ENCODE measurements around the gene NOS1AP.
"Not testable (repeated sequence)": the region's sequence is repeated elsewhere in the genome, so short reads cannot be mapped to it uniquely, and the experiment has no call there.

The NOS1AP gene

GRCh38 chr1:162329826-162330225, 260.3 kb downstream of the NOS1AP start:
- DNase-seq (ENCODE audit: low read depth in 2 of 2): peak in 1 of 2 experiments; percentile 3

- DNase-seq (ENCODE audit: low read depth in 2 of 2): no peak
Measured at GRCh38 chr1:162333991-162334390, 264.5 kb downstream of the NOS1AP start.

- DNase-seq (ENCODE audit: low read depth in 2 of 2): no peak
Measured at GRCh38 chr1:162335126-162335525, 265.6 kb downstream of the NOS1AP start.

GRCh38 chr1:162336621-162337285, 267.3 kb downstream of the NOS1AP start:
- DNase-seq (ENCODE audit: low read depth in 2 of 2): no peak

DNA sequence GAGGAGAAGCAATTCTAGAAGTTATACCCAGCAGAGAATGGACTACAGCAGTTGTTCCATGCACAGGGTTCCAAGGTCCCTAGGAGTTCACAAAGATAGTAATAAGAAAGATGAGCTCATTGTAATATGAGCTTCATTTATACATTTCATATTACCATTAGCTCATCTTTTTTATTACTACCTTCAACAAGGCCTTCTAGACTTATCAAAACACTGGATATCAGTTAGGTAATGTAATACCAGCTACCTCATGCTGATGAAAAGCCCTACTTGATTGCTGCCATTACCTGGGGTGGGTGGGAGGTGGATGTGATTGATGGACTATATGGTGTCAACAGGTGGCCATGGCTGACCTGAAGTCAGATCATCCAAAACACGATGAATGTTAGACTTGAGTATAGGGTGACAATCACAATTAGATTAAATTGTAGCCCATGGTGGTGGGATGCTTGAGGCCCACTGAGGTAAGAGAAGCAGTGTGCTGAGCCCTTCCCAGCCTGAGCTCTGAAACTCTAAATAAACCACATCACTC, 273.0 kb downstream of the NOS1AP start:
- no peak for DNase-seq (ENCODE audit: low read depth in 2 of 2)

DNA sequence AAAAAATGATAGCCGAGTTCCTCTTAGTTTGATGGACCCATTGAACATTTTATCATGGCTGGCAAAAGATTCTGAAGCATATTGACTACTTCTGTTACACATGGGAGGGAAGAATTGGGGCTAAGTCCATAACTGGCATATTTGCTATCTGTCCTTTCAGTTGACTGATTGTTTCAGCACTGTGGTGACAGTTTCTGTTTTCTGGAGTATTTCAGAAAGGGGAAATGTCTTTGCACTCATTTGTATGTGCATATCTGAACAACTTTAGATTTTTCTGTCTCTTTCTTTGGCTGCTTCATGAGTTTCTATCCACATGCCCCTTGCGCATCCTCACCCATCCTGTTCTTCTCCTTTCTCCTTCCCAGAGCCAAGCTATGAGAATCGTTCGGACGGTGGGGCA, 274.0 kb downstream of the NOS1AP start:
- no peak for DNase-seq (ENCODE audit: low read depth in 2 of 2)

DNA sequence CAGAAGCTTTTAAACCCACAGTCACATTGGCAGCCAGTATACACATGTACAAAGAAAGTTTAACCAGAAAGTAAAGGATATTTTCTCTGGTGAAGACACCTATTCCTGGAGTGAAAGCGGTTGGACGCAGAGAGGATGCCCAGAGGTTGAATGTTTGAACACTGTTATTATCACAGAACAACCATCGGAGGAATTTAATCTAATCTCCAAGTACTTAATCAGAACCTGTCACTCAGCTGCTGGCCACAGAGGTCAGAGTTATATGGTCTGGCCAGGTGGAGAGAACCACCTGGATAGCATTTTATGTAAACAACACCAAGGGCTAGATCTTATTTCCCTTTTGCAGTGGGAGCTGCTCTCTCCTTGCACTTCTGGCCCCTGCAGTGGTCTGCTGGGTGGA, 277.8 kb downstream of the NOS1AP start:
- DNase-seq (ENCODE audit: low read depth in 2 of 2): no peak

- peak; percentile 33 for DNase-seq (ENCODE audit: low read depth in 2 of 2)
Measured at GRCh38 chr1:162349635-162350330, 280.3 kb downstream of the NOS1AP start.

DNA sequence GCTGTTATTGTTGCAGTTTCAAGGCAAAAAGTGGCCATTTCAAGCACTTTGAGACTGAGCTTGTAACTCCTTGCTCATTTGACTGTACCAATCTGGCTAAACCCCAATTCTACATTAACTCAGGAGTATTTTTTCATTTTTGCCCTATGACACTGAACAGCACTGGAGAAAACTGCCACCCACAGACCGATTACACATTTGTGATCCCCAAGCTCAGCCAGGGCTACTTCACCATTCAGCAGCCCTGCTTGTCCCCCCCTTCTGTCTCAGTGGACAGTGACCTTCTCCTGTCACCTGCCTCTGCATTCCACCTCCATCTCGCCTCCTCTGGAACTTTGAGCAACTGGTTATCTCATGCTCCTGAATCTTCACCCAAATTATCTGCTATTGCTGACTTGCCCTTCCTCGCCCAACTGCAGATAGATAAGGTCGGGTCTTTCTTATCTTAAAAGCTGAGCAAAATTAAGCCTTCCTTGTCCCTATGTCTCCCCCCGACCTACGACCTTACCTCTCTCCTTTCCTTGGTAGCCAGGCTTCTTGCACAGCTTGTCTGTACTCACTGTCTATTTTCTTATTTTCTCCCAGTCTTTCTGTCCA, 281.9 kb downstream of the NOS1AP start:
- DNase-seq (ENCODE audit: low read depth in 2 of 2): no peak

DNA sequence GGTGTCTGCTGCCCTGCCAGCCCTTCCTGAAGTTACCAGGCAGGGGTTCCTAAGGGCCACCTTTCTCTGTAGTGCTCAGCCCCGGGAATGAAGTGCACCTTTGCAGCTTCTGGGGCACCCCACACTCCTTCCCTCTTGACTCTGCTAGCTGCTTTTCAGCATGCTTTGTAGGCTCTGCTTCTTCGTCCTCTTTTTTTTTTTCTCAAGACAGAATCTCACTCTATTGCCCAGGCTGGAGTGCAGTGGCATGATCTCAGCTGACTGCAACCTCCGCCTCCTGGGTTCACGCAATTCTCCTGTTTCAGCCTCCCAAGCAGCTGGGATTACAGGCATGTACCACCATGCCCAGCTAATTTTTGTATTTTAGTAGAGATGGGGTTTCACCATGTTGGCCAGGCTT, 282.4 kb downstream of the NOS1AP start:
- DNase-seq (ENCODE audit: low read depth in 2 of 2): not testable (repeated sequence)

GRCh38 chr1:162353078-162353477, 283.6 kb downstream of the NOS1AP start:
- DNase-seq (ENCODE audit: low read depth in 2 of 2): no peak

- DNase-seq (ENCODE audit: low read depth in 2 of 2): no peak
Measured at GRCh38 chr1:162353702-162354101, 284.2 kb downstream of the NOS1AP start.

DNA sequence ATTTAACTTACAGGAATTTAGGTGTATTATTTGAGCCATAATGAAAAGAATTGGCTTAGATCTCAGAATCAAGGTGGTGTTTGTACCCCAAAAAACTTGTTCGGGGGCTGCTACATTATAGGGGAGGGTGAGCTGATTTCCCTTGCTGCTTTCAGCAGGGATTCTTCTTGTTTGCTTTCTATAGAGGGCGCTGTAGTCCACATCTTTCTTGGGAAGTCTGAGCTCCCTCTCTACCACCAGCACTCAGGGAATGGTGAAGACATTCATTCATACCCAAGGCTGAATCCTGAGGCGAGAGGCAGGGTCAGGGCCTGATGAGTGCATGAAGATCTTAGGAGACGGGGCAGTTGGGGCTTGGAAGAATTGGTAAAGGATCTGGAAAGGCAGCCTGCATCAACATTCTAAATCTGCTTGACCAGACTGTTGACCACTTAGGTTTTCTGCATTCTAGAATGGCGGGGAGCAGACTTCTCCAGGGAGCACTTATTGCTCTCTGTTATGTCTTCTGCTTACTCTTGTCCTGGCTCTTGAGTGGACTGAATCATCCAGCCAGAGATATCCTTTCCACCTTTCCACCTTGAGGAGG, 288.3 kb downstream of the NOS1AP start:
- DNase-seq (ENCODE audit: low read depth in 2 of 2): no peak

DNA sequence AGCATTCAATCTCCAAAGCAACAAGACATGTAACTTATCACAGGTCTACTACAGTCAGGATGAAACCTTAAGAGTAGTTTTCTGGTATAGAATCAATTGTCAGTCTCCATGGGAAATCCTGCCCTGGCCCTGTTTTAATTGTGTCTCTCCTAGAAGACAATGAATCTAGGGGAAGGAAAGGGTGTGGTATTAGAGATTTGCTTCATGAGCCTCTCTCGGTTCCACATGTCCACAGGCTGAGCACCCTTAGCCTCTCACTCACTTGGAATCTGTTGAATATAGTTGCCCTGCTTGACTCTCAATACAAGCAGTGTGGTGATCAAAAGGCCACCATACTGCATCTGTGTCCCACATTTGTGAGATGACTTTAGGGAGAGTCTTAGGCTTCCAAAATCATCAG, 289.4 kb downstream of the NOS1AP start:
- DNase-seq (ENCODE audit: low read depth in 2 of 2): no peak

- DNase-seq (ENCODE audit: low read depth in 2 of 2): no peak
Measured at GRCh38 chr1:162359523-162360236, 290.2 kb downstream of the NOS1AP start.

DNA sequence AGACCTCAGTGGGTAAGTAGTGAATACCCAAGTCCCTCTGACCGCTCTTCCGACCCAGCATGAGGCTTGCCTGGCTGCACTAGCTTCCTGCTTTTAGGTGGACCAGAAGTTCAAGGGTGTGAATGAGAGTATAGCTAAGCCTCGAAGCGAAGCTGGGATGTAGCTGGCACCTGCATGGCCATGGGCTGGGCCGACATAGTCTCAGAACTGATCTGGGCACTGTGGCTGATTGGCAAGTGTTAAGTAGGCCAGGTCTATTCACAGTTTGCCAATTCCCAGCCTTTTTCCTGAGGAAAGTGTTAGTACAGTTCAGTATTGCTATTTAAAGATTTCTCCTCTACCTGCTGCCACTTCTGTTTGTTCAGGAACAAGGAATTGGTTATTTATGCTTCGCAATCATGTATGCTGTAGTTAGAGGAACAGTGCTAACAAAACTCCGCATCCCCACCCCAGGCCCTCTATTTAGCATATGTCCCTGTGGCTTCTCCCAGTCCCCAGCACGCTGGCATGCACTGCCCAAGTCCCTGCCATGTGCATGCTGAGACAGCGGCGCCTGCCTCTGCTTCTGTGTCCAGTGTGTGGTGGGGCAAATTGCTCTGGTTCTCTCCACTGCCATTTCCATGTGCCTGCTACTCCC, 290.9 kb downstream of the NOS1AP start:
- no peak for DNase-seq (ENCODE audit: low read depth in 2 of 2)

DNA sequence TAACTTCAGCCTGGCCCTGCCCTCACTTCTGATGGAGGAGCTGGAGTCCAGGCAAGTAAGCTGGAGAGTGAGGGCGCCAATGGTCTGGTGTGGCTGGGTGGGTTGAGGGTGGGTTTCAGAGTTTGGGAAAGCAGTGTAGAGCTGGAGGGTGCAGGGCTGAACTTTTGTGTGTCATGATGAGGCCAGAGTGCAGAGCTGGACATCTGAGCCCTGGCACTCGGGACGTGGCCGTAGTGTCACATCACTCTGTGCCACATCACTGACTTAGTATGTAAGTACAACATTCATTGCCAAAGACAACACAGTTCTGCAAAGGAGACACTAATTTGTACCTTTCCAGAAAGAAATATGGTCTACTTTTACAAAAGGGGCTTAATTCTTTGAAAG, 291.4 kb downstream of the NOS1AP start:
- no peak for DNase-seq (ENCODE audit: low read depth in 2 of 2)

DNA sequence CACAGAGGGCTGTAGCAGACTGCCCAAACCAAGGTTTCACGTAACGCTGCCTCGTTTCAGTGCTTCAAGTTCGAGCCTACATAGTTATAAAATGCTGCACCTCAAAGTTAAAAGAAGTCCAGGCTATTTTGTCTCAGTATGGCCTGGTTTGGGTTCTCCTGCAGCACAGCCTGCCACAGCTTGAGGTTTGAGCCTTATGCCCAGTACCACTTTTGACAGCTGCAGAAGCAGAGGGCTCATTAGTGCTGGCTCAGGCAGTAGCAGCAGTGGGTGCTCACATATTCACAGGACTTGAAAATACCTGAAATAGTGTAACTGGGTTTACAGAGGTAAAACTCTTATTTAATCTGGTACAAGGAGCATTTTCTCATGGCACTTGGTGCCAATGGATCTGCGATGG, 291.9 kb downstream of the NOS1AP start:
- no peak for DNase-seq (ENCODE audit: low read depth in 2 of 2)

DNA sequence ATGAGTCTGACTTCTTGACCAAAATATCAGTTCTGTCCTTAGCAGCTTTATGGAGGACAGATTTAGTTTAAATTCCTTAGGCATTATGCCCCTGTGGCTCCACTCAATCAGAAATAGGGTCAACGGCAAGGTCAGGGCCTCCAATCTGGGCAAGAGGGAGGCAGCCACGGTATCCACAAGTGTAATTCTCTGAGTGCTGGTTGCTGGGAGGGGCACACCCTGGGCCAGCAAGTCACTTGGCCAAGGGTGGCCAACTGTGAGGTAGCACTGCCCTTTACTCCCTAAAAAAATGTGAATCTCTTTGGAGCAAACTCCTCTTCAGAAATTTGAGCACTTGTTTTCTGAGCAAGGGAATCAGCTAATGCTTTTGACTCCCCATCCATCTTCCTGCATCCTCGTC, 294.3 kb downstream of the NOS1AP start:
- no peak for DNase-seq (ENCODE audit: low read depth in 2 of 2)

DNA sequence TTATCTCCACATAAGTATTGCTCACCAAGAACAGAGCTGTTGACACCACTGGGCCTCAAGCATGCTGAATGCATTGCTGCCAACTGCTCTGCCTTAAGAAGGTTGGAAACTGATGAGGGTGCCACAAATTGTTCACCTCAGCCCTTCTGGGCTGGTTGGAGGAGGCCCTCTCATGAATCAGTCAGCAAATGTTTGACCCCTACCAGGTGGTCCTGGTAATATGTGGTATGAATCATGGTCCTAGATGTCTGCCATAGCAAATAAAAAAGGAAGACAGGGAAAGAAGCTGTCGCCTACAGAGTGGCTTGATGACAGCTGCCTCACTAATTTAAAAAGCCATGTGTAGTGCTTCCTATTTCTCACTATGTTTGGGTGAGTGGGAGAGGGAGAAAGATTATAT, 295.0 kb downstream of the NOS1AP start:
- no peak for DNase-seq (ENCODE audit: low read depth in 2 of 2)

- DNase-seq (ENCODE audit: low read depth in 2 of 2): no peak
Measured at GRCh38 chr1:162365284-162366020, 296.0 kb downstream of the NOS1AP start.
